Vagina (tissue), 2 donors: ENCODE measurements around the gene LRMDA. TPM values are rescaled to one million over a fixed set of nuclear protein-coding genes. Genes with fewer than 3 reads are reported as not detected.

Source experiments
- DNase-seq, 2 donors: peaks; one replicate each; pipeline ENCODE4 v3.0.0-alpha.2; 2017; ENCODE audit errors: extremely low spot score in 2 of 2
- H3K27ac ChIP-seq: fragments of 200-600 bp; sonication (generic); one replicate; pipeline ENCODE4 v1.5.1; 2019
- H3K27me3 ChIP-seq: fragments of 200-600 bp; sonication (generic); one replicate; pipeline ENCODE4 v1.5.1; 2019
- H3K36me3 ChIP-seq, 2 donors: fragments of 200-600 bp; sonication (generic); one replicate each; pipeline ENCODE4 v1.5.1; 2017 to 2019
- H3K4me1 ChIP-seq: fragments of 200-600 bp; sonication (generic); one replicate; pipeline ENCODE4 v1.5.1; 2019
- H3K4me3 ChIP-seq, 2 donors: fragments of 200-600 bp; sonication (generic); 1 replicate in 1 of 2; 2 replicates in 1 of 2; pipeline ENCODE4 v1.5.1; 2016 to 2019
- H3K9me3 ChIP-seq: fragments of 200-600 bp; sonication (generic); one replicate; pipeline ENCODE4 v1.5.1; 2019
- POLR2A ChIP-seq, 2 donors: fragments of 450-650 bp; IDR thresholded peaks; one replicate each; pipeline ENCODE4 v1.6.1; 2017; ENCODE audit warnings: antibody characterized with exemption in 2 of 2, mild to moderate bottlenecking in 2 of 2, moderate library complexity in 2 of 2
- POLR2AphosphoS5 ChIP-seq, 2 donors: sonication (generic); formaldehyde crosslinking; IDR thresholded peaks; one replicate each; pipeline ENCODE4 v1.9.0; 2017; ENCODE audit warnings: antibody characterized with exemption in 2 of 2, mild to moderate bottlenecking in 2 of 2, low read depth in 1 of 2; ENCODE audit not compliant: insufficient read depth in 1 of 2
- intact Hi-C: fragments of 100-400 bp; cut with DNase I; formaldehyde crosslinking; loops from one replicate; pipeline ENCODE4 v1.15.1; 2023
- total RNA-seq: library from RNA; depleted of rRNA; stranded (reverse); fragments of >200 nt; gene quantifications from one replicate; pipeline ENCODE4 v1.2.3, GENCODE V29; 2016
- TF ChIP-seq, protein P1 (sequence below), 3 experiments: fragments of 450-650 bp in 2 of 3; fragments of 200-600 bp in 1 of 3; sonication (generic) in 1 of 3; IDR thresholded peaks; one replicate each; pipeline ENCODE4 v1.5.1; 2017 to 2019; ENCODE audit warnings: antibody characterized with exemption in 3 of 3, mild to moderate bottlenecking in 2 of 3, moderate library complexity in 2 of 3

LRMDA gene
- total RNA-seq, 1 donor from 2014 or later, result 22.6 TPM

- intact Hi-C loops, result loop anchor here (5.0 to 10.0 kb wide), 4 partner anchors 65 to 502 kb away; no protein-coding TSS in a partner anchor
- peaks cover 47% of the 10 kb centered on the region for H3K4me1 ChIP-seq
- H3K4me3 ChIP-seq, result peak overlapping the region; percentile 88 to 99
- H3K9me3 ChIP-seq, result no peaks in the 10 kb centered on the region
- peaks cover 0 to 12% of the 10 kb centered on the region in 2 donors for H3K36me3 ChIP-seq
- peak overlapping the region; percentile 99 for H3K27ac ChIP-seq
- no peaks in the 10 kb centered on the region for H3K27me3 ChIP-seq
- TF ChIP-seq, protein P1, sequence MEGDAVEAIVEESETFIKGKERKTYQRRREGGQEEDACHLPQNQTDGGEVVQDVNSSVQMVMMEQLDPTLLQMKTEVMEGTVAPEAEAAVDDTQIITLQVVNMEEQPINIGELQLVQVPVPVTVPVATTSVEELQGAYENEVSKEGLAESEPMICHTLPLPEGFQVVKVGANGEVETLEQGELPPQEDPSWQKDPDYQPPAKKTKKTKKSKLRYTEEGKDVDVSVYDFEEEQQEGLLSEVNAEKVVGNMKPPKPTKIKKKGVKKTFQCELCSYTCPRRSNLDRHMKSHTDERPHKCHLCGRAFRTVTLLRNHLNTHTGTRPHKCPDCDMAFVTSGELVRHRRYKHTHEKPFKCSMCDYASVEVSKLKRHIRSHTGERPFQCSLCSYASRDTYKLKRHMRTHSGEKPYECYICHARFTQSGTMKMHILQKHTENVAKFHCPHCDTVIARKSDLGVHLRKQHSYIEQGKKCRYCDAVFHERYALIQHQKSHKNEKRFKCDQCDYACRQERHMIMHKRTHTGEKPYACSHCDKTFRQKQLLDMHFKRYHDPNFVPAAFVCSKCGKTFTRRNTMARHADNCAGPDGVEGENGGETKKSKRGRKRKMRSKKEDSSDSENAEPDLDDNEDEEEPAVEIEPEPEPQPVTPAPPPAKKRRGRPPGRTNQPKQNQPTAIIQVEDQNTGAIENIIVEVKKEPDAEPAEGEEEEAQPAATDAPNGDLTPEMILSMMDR (IDR thresholded peaks at IDR 0.05), result no peak
- TF ChIP-seq POLR2A (IDR thresholded peaks at IDR 0.05) (no peak), POLR2AphosphoS5 (IDR thresholded peaks at IDR 0.05; ENCODE audit: insufficient read depth in 1 of 2, low read depth in 1 of 2) (no peak)
- no peak for DNase-seq
Observed at GRCh38 chr10:75402486-75403143, 28.8 kb upstream of the LRMDA start.

DNA sequence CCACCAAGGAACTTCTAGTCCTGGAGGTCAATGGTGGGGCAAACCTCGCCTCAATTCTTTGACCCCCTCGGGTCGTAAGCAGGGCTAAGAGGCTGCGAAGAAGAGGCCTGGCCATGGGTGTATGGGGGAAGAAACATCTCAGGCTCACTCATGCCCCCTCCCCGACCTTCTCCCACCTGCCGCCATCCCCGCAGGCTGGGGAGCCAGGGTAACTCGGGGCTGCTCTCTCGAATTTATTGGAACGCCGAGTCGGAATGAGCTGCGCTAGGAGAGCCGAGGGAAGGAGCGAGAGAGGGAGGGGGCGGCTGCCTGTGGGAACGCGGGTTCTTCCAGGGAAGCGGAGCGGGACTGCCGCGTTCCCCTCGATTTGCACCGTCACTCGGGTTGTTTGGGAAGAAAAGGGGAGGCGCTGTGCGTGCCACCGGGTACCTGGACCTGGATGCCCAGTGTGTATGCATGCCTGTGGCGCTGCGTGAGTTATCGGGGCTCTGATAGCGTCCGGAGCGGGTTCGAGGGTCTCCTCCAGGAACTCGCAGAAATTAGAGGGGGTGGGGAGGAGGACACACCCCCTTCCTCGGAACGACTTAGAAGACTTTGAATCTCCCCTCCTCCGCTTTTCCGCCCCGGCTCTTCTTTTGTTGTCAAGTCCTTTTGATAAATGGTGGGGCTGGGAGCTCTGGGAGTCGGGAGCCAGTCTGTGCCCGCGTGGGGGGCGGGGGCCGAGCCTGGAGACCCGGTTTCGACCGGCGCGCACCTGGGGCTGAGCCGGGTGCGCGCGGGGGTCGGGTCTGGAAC lies 28.1 kb upstream of the LRMDA start:
- DNase-seq, result no peak
- Histone ChIP-seq H3K4me3 (peak overlapping the region; percentile 88 to 99), H3K36me3 (peaks cover 0 to 12% of the 10 kb centered on the region in 2 donors), H3K27ac (peak overlapping the region; percentile 99), H3K9me3 (no peaks in the 10 kb centered on the region), H3K27me3 (no peaks in the 10 kb centered on the region), H3K4me1 (peaks cover 51% of the 10 kb centered on the region)
- intact Hi-C loops, result loop anchor here (5.0 to 10.0 kb wide), 4 partner anchors 64 to 501 kb away; no protein-coding TSS in a partner anchor
- peak in 1 of 2 donors; percentile 58 for TF ChIP-seq POLR2AphosphoS5 (IDR thresholded peaks at IDR 0.05; ENCODE audit: insufficient read depth in 1 of 2, low read depth in 1 of 2)
- TF ChIP-seq, protein P1 (IDR thresholded peaks at IDR 0.05), result no peak

GRCh38 chr10:75403939-75404814 lies 27.2 kb upstream of the LRMDA start:
- Histone ChIP-seq H3K4me3 (peak overlapping the region; percentile 88 to 99), H3K4me1 (peaks cover 50% of the 10 kb centered on the region), H3K27ac (peak overlapping the region; percentile 99), H3K36me3 (peaks cover 0 to 4% of the 10 kb centered on the region in 2 donors), H3K9me3 (no peaks in the 10 kb centered on the region), H3K27me3 (no peaks in the 10 kb centered on the region)
- TF ChIP-seq, protein P1 (IDR thresholded peaks at IDR 0.05), result no peak
- peak in 1 of 2 donors; percentile 38 for TF ChIP-seq POLR2AphosphoS5 (IDR thresholded peaks at IDR 0.05; ENCODE audit: insufficient read depth in 1 of 2, low read depth in 1 of 2)
- TF ChIP-seq POLR2A (IDR thresholded peaks at IDR 0.05), result no peak
- no peak for DNase-seq
- intact Hi-C loops, result loop anchor here (5.0 to 10.0 kb wide), 4 partner anchors 63 to 501 kb away; no protein-coding TSS in a partner anchor

DNA sequence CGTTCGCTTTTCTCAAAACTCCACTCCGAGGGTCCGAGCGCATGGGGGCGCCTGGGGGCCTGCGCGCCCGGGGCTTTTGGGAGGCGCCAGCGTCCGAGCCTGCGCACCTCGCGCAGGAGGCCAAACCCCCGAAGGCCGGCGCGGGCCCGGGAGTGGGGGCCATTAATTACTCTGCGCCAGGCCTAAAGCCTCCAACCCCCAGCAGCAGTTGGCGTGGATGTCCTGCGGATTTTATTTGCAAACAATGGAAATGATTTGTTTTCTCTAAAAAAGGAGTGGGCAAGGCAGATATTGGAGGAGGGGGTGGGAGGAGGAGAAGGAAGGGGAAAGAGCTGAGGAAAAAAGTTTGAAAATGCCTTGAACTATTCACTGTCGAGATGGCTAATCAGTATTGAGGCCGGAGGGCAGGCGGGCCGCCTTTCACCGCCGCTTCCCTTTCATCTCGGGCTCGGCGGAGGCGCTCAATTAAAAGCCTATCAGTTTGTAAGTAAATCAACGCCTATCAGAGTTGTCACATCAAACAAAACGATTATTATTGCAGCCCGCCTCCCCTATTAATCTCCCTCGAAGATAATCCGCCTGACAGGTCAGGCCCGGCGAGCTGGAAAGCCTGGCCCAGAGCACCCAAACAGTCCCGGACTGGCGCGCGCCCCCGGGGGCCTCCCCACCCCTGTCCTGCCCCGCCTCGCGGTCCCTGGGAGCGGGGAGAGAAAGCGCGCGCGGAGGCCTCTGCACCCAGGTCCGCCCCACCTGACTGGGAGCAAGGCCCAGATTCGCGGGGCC lies 26.4 kb upstream of the LRMDA start:
- Histone ChIP-seq H3K4me3 (peak overlapping the region; percentile 88 to 99), H3K27me3 (no peaks in the 10 kb centered on the region), H3K36me3 (no peaks in the 10 kb centered on the region), H3K4me1 (peaks cover 49% of the 10 kb centered on the region), H3K27ac (peak overlapping the region; percentile 99), H3K9me3 (no peaks in the 10 kb centered on the region)
- TF ChIP-seq POLR2A (IDR thresholded peaks at IDR 0.05) (no peak), POLR2AphosphoS5 (IDR thresholded peaks at IDR 0.05; ENCODE audit: insufficient read depth in 1 of 2, low read depth in 1 of 2) (no peak)
- TF ChIP-seq, protein P1 (IDR thresholded peaks at IDR 0.05), result no peak
- DNase-seq, result no peak
- intact Hi-C loops, result loop anchor here (5.0 to 10.0 kb wide), 5 partner anchors 62 to 500 kb away; no protein-coding TSS in a partner anchor
